Measurements from ENCODE around the gene EPS15.
"Not testable (repeated sequence)": the region's sequence is repeated elsewhere in the genome, so short reads cannot be mapped to it uniquely, and the experiment has no call there.

EPS15 gene

DNA sequence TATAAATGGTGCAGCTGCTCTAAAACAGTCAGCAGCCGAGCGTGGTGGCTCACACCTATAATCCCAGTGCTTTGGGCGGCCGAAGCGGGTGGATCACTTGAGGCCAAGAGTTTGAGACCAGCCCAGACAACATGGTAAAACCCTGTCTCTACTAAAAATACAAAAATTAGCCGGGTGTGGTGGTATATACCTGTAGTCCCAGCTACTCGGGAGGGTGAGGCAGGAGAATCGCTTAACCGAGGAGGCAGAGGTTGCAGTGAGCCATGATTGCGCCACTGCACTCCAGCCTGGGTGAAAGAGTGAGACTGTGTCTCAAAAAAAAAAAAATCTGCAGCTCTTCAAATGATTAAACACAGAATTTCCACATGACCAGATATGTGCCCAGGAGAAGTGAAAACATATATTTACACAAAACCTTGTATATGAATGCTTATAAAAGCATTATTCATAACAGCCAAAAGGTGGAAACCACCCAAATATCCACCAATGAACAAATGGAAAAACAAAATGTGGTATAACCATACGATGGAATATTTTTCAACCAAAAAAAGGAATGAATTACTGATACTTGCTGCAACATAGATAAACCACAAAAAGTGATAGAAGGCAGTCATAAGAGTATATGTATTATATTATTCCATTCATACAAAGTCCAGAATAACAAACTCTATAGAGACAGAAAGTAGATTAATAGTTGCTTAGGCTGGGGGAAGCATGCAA is 14.1 kb downstream of the EPS15 start:
- H3K4me3 ChIP-seq (ENCODE audit: low read length): no peak overlapping the region
- no peak for DNase-seq (ENCODE audit: low read depth)
- no peak for TF ChIP-seq CTCF (conservative IDR thresholded peaks at IDR 0.05; ENCODE audit: low read depth, low read length)

DNA sequence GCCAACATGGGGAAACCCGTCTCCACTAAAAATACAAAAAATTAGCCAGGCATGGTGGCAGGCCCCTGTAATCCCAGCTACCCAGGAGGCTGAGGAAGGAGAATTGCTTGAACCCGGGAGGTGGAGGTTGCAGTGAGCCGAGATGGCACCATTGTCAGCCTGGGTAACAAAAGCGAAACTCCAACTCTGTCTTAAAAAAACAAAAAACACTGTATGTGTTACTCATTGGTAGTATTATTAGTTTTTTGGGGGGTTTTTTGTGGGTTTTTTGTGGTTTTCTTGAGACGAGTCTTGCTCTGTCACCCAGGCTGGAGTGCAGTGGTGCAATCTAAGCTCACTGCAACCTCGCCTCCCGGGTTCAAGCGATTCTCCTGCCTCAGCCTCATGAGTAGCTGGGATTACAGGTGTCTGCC is 17.8 kb downstream of the EPS15 start:
- DNase-seq (ENCODE audit: low read depth): not testable (repeated sequence)

GRCh38 chr1:51499694-51500093 is 19.4 kb downstream of the EPS15 start:
- H3K4me3 ChIP-seq (ENCODE audit: low read length): no peak overlapping the region
- TF ChIP-seq CTCF (conservative IDR thresholded peaks at IDR 0.05; ENCODE audit: low read depth, low read length): no peak
- DNase-seq (ENCODE audit: low read depth): no peak

More for the DNA sequence above, 17.8 kb downstream of the EPS15 start:
- H3K4me3 ChIP-seq (ENCODE audit: low read length): not testable (repeated sequence)

DNA sequence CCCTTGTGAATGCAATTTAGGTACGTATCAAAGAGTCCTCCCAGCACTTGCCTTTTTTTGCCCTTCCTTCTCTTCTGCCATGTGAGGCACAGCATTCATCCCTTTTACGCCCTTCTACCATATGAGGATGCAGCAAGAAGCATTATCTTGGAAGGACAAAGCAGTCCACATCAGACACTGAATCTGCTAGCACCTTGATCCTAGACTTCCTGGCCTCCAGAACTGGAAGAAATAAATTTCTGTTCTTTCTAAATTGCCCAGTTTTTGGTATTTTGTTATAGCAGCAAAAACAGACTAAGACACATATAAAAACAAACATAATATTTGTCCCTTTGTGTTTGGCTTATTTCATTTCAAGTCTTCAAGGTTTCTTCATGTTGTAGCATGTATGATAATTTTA is 20.1 kb downstream of the EPS15 start:
- H3K4me3 ChIP-seq (ENCODE audit: low read length): no peak overlapping the region
- no peak for DNase-seq (ENCODE audit: low read depth)
- no peak for TF ChIP-seq CTCF (conservative IDR thresholded peaks at IDR 0.05; ENCODE audit: low read depth, low read length)

DNA sequence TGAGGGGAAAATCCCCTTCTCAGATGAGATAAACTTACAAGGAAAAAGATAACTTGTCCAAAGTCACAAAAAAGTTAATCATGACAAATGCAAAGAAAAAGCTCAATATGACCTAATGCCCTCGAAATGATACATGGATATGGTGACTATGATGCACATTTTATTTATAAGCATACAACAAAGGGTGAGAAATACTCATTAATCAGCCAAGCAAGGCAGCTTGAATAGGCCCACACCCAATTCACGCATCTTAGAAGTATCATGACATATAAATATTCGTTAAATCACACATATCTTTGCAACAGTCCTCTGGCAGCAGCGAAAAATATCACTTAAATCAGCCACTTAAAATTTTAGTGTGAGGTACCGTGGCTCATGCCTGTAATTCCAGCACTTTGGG is 21.7 kb downstream of the EPS15 start:
- DNase-seq (ENCODE audit: low read depth): no peak
- no peak overlapping the region for H3K4me3 ChIP-seq (ENCODE audit: low read length)
- TF ChIP-seq CTCF (conservative IDR thresholded peaks at IDR 0.05; ENCODE audit: low read depth, low read length): no peak

DNA sequence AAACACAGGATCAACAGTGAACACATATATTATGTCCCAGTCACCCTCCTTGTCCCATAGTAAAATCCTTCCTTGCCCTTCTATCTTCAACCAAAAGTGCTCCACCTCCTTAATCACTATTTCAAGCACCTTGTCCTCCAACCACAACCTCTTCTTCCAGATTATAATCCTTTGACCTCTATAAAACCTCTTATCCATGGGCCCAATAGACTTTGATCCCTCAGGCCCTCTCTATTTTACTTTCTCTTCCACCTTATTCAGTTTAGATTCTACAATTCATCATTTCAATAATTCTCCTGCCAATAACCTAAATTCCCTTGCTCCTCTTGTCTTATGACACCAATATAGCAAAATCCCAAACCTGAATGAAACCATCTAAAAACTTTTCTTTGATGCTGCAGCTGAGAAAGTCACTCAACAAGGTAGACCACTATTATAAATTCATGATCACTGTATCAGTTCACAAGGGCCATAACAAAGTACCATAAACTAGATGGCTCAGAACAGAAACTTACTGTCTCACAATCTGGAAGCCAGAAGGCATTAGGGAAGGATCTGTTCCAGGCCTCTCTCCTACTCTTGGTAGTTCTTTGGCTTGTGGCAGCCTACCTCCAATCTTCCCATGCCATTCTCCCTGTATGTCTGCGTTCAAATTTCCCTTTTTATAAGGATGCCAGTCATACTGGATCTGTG is 24.8 kb downstream of the EPS15 start:
- H3K4me3 ChIP-seq (ENCODE audit: low read length): no peak overlapping the region
- no peak for TF ChIP-seq CTCF (conservative IDR thresholded peaks at IDR 0.05; ENCODE audit: low read depth, low read length)
- DNase-seq (ENCODE audit: low read depth): no peak

DNA sequence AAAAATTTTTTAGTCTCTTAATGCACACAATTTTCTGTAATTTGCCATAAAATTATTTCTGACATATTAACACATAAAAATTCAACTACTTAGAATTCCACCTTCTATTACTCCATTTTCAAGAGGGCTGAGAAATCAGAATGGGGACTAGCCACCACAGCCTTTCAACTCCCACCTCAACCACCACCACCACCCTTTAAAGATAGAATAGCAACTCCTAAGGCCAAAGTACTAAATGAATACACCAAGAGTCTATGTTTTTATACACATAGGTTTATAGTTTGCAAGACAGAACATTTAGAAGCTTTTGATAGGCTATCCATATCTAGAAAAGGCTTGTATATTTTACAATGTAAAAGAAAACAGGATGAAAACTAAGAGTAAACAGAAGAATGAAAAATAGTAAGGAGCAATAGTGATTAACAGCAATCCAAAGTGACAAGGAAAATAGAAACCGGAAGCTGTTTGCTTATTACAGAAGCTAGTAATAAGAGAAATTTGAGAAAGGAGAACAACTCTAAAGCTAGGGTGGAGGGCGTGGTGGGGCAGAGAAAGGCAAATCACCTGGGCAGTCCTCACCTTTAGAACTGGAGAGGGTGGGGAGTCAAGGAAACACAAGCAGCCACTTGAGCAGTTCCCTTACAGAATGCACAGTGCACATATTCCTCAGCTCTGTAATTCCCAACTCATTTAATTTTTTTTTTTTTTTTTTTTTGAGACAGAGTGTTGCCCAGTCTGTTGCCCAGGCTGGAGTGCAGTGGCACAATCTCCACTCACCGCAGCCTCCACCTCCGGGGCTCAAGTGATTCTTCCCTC is 27.7 kb downstream of the EPS15 start:
- no peak overlapping the region for H3K4me3 ChIP-seq (ENCODE audit: low read length)
- TF ChIP-seq CTCF (conservative IDR thresholded peaks at IDR 0.05; ENCODE audit: low read depth, low read length): no peak
- DNase-seq (ENCODE audit: low read depth): no peak

All from retinal pigment epithelial cell (primary cell).